MCF 10A (cell line): ENCODE results near the gene HM13. TPM values are rescaled to one million over a fixed set of nuclear protein-coding genes. Genes with fewer than 3 reads are reported as not detected.

Experiments
- BruUV-seq: library from RNA; stranded (reverse); fragments of 400-500 nt; replicated peaks from 2 replicates; lab custom pipeline; 2021; lab: Mats Ljungman, UMichigan
- CTCF ChIA-PET: fragments of 300-600 bp; sonication (Branson Sonifier 250); formaldehyde crosslinking; extraction: SDS; loops from one replicate; lab custom pipeline; 2021; ENCODE audit warnings: antibody characterized with exemption, inconsistent platforms; lab: Yijun Ruan, JAX
- POLR2A ChIA-PET: fragments of 300-600, 350-650 bp; sonication (Branson Sonifier 250); formaldehyde crosslinking; extraction: SDS; loops from one replicate; lab custom pipeline; 2020; ENCODE audit warnings: antibody characterized with exemption, inconsistent platforms; lab: Yijun Ruan, JAX
- DNase-seq: peaks from one replicate; pipeline ENCODE4 v3.0.0-alpha.2; 2018; ENCODE audit not compliant: unreplicated experiment
- H3K27ac Mint-ChIP-seq: one replicate; pipeline ENCODE4 v1.8.0; 2022; ENCODE audit warnings: mild to moderate bottlenecking, low read depth, mixed read lengths; ENCODE audit not compliant: unreplicated experiment
- H3K27me3 Mint-ChIP-seq: one replicate; pipeline ENCODE4 v1.8.0; 2022; ENCODE audit warnings: mixed read lengths; ENCODE audit not compliant: insufficient read depth, unreplicated experiment
- H3K36me3 Mint-ChIP-seq: one replicate; pipeline ENCODE4 v1.8.0; 2022; ENCODE audit warnings: mild to moderate bottlenecking, moderate library complexity, mixed read lengths; ENCODE audit not compliant: insufficient read depth, unreplicated experiment
- H3K4me1 Mint-ChIP-seq: one replicate; pipeline ENCODE4 v1.8.0; 2022; ENCODE audit warnings: mixed read lengths; ENCODE audit not compliant: insufficient read depth, unreplicated experiment
- H3K4me3 Mint-ChIP-seq: one replicate; pipeline ENCODE4 v1.8.0; 2022; ENCODE audit warnings: mild to moderate bottlenecking, moderate library complexity, mixed read lengths; ENCODE audit not compliant: unreplicated experiment
- H3K9me3 Mint-ChIP-seq: one replicate; pipeline ENCODE4 v1.8.0; 2022; ENCODE audit warnings: mixed read lengths; ENCODE audit not compliant: unreplicated experiment
- intact Hi-C: fragments of 100-400 bp; cut with micrococcal nuclease; formaldehyde crosslinking; loops from 2 replicates; pipeline ENCODE4 v1.14.1; 2022
- total RNA-seq: library from RNA; stranded (reverse); gene quantifications from 2 replicates; pipeline ENCODE4 v1.2.3, GENCODE V29; 2022
- TF ChIP-seq, protein P1 (sequence below): fragments of 200-600 bp; IDR thresholded peaks from one replicate; pipeline ENCODE4 v1.8.0; 2022; ENCODE audit warnings: antibody characterized with exemption, mild to moderate bottlenecking; ENCODE audit not compliant: unreplicated experiment

The HM13 gene
- total RNA-seq, 1 experiment from 2014 or later = 276 TPM

DNA sequence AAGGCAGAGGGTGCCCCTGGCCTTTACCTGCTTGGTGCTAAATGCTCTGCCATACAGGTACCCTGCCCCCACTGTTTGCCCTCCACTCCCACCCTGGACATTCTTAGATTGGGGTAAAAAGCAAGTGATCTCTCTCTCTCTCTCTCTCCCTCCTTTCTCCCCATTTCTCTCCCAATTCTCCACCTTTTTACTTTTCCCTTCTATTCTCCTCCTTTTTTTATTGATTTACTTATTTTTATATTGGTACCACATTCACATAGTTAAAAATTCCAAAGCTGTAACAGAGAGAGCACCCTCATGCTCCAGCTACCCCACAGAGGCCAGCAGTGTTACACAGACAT lies 53.1 kb downstream of the HM13 start:
- intact Hi-C loops = no loop called here

DNA sequence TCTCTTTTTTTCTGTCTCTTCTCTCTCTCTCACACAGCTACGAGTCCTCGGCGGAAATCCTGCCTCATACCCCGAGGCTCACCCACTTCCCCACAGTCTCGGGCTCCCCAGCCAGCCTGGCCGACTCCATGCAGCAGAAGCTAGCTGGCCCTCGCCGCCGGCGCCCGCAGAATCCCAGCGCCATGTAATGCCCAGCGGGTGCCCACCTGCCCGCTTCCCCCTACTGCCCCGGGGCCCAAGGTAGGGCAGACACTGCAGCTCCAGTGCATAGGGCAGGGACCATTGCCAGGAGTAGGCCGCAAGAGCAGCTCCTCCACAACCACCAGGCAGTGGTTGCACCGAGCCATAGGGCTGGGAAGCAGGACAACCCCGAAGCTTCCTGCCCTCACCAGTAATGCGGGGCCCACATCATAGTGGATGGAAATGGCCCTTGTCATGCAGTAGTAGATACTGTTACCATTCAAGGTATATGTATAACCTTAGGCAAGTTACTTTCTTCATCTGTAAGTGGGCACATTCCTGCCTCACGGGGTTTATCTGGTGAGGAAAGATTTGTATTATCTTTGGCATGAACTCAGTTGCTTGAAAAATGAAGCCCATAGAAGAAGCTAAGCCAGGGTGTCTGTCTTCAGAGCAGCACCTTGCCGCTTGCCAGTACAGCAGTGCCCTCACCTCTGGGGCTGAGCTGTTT lies 53.9 kb downstream of the HM13 start:
- H3K36me3 Mint-ChIP-seq = peaks cover 84% of the 10 kb centered on the region
- TF ChIP-seq, protein P1, sequence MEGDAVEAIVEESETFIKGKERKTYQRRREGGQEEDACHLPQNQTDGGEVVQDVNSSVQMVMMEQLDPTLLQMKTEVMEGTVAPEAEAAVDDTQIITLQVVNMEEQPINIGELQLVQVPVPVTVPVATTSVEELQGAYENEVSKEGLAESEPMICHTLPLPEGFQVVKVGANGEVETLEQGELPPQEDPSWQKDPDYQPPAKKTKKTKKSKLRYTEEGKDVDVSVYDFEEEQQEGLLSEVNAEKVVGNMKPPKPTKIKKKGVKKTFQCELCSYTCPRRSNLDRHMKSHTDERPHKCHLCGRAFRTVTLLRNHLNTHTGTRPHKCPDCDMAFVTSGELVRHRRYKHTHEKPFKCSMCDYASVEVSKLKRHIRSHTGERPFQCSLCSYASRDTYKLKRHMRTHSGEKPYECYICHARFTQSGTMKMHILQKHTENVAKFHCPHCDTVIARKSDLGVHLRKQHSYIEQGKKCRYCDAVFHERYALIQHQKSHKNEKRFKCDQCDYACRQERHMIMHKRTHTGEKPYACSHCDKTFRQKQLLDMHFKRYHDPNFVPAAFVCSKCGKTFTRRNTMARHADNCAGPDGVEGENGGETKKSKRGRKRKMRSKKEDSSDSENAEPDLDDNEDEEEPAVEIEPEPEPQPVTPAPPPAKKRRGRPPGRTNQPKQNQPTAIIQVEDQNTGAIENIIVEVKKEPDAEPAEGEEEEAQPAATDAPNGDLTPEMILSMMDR = no peak
- peak overlapping the region; percentile 35 for H3K27ac Mint-ChIP-seq
- H3K27me3 Mint-ChIP-seq = no peaks in the 10 kb centered on the region
- H3K9me3 Mint-ChIP-seq = no peaks in the 10 kb centered on the region
- no peak overlapping the region for H3K4me3 Mint-ChIP-seq
- ChIA-PET POLR2A (interaction anchor here (0.6 to 30.6 kb wide), 11 partner anchors 8 to 1853 kb away, joined by 3 to 1321 read pairs (median 17); partner anchors contain the start of gene ID1), CTCF (interaction anchor here (0.6 to 31.0 kb wide), 23 partner anchors 10 to 1833 kb away, joined by 3 to 1902 read pairs (median 5); partner anchors contain the start of genes BCL2L1, CDK5RAP1, HM13 and ID1)
- intact Hi-C loops = no loop called here
- H3K4me1 Mint-ChIP-seq = peaks cover 34% of the 10 kb centered on the region
- no TSS peak for BruUV-seq
- peak; percentile 76 for DNase-seq

More for the DNA sequence above, 53.1 kb downstream of the HM13 start:
- Mint-ChIP-seq H3K4me1 (peaks cover 34% of the 10 kb centered on the region), H3K9me3 (no peaks in the 10 kb centered on the region), H3K27me3 (no peaks in the 10 kb centered on the region), H3K27ac (peak overlapping the region; percentile 42), H3K36me3 (peaks cover 85% of the 10 kb centered on the region), H3K4me3 (no peak overlapping the region)
- DNase-seq = no peak
- BruUV-seq = no TSS peak
- ChIA-PET POLR2A (interaction anchor here (0.6 to 30.6 kb wide), 11 partner anchors 9 to 1852 kb away, joined by 3 to 1321 read pairs (median 7); partner anchors contain the start of gene ID1), CTCF (interaction anchor here (0.6 to 31.0 kb wide), 19 partner anchors 9 to 1849 kb away, joined by 3 to 1902 read pairs (median 5); partner anchors contain the start of genes BCL2L1, CDK5RAP1, HM13 and ID1)
- TF ChIP-seq, protein P1 = no peak

DNA sequence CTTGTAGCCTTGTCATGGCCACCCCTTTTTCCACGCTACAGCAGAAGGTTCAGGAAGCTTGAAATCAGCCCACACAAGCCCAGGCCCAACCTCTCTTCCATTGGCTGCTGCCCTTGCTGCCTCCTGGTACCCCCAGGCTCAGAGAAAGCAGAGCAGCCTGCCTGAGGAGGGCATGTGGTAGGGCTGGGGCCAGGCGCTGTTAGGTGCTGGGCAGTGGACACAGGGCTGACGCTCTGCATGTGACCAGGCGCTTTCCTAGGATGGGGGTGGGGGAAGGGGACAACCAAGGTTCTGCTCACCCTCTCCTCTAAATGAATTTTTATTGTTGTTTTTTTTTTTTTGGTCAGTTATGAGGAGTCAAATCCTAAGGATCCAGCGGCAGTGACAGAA lies 54.5 kb downstream of the HM13 start:
- peaks cover 80% of the 10 kb centered on the region for H3K36me3 Mint-ChIP-seq
- intact Hi-C loops = loop anchor here (1.0 kb wide), 1 partner anchor 45 kb away; no protein-coding TSS in a partner anchor
- TF ChIP-seq, protein P1 = no peak
- H3K27me3 Mint-ChIP-seq = no peaks in the 10 kb centered on the region
- no peaks in the 10 kb centered on the region for H3K9me3 Mint-ChIP-seq
- no peak for DNase-seq
- H3K4me1 Mint-ChIP-seq = peaks cover 38% of the 10 kb centered on the region
- ChIA-PET CTCF (interaction anchor here (0.6 to 31.0 kb wide), 18 partner anchors 9 to 158 kb away, joined by 3 to 1902 read pairs (median 5); partner anchors contain the start of genes BCL2L1, HM13 and ID1), POLR2A (interaction anchor here (0.7 to 30.6 kb wide), 9 partner anchors 8 to 155 kb away, joined by 3 to 1321 read pairs (median 17); partner anchors contain the start of gene ID1)
- BruUV-seq = no TSS peak
- no peak overlapping the region for H3K4me3 Mint-ChIP-seq
- H3K27ac Mint-ChIP-seq = peak overlapping the region; percentile 35
